Measurements from ENCODE around the gene CACNA1B. TPM values are rescaled to one million over a fixed set of nuclear protein-coding genes. Genes with fewer than 3 reads are reported as not detected.

CACNA1B gene
- total and polyA plus RNA-seq, 2 donors from 2014 or later = 0.03 TPM; not detected in 1

GRCh38 chr9:138060881-138061280 is 183.3 kb downstream of the CACNA1B start:
- H3K27ac ChIP-seq (ENCODE audit: low read depth in 2 of 2, low read length in 2 of 2) = no peak overlapping the region
- DNase-seq (peak in 1 of 5 donors; percentile 22), FAIRE-seq (no peak)
- H3K27me3 ChIP-seq (ENCODE audit: control insufficient read depth, insufficient read depth, low read length) = no peaks in the 10 kb centered on the region
- no peaks in the 10 kb centered on the region for H3K9me3 ChIP-seq (ENCODE audit: control insufficient read depth in 2 of 3, insufficient read depth in 1 of 3, low read length in 3 of 3)
- H3K36me3 ChIP-seq (ENCODE audit: control insufficient read depth in 2 of 3, insufficient read depth in 3 of 3, low read length in 3 of 3) = no peaks in the 10 kb centered on the region
- H3K4me3 ChIP-seq (ENCODE audit: low read length in 3 of 3) = no peak overlapping the region
- no peak for TF ChIP-seq CTCF (IDR thresholded peaks at IDR 0.05; ENCODE audit: borderline replicate concordance, extremely low read depth, insufficient read depth)
- H3K4me1 ChIP-seq (ENCODE audit: control insufficient read depth in 2 of 3, insufficient read depth in 2 of 3, low read depth in 1 of 3, low read length in 3 of 3) = no peaks in the 10 kb centered on the region
- intact Hi-C loops (cut with DNase I) = no loop called here
- no peak overlapping the region for H3K9ac ChIP-seq (ENCODE audit: low read length in 3 of 3)

GRCh38 chr9:138061631-138062030 is 184.0 kb downstream of the CACNA1B start:
- no peak for FAIRE-seq
- H3K27ac ChIP-seq (ENCODE audit: low read depth in 2 of 2, low read length in 2 of 2) = no peak overlapping the region
- H3K4me1 ChIP-seq (ENCODE audit: control insufficient read depth in 2 of 3, insufficient read depth in 2 of 3, low read depth in 1 of 3, low read length in 3 of 3) = no peaks in the 10 kb centered on the region
- peak in 1 of 5 donors; percentile 8 for DNase-seq
- TF ChIP-seq CTCF (IDR thresholded peaks at IDR 0.05; ENCODE audit: borderline replicate concordance, extremely low read depth, insufficient read depth) = no peak
- no peaks in the 10 kb centered on the region for H3K9me3 ChIP-seq (ENCODE audit: control insufficient read depth in 2 of 3, insufficient read depth in 1 of 3, low read length in 3 of 3)
- H3K27me3 ChIP-seq (ENCODE audit: control insufficient read depth, insufficient read depth, low read length) = no peaks in the 10 kb centered on the region
- H3K36me3 ChIP-seq (ENCODE audit: control insufficient read depth in 2 of 3, insufficient read depth in 3 of 3, low read length in 3 of 3) = no peaks in the 10 kb centered on the region
- intact Hi-C loops (cut with DNase I) = no loop called here
- H3K9ac ChIP-seq (ENCODE audit: low read length in 3 of 3) = no peak overlapping the region
- no peak overlapping the region for H3K4me3 ChIP-seq (ENCODE audit: low read length in 3 of 3)

- intact Hi-C loops (cut with DNase I) = no loop called here
- DNase-seq = peak in 1 of 5 donors; percentile 6
- no peak overlapping the region for H3K9ac ChIP-seq (ENCODE audit: low read length in 3 of 3)
These were observed 184.6 kb downstream of the CACNA1B start for GRCh38 chr9:138062196-138062595.

More at GRCh38 chr9:138062196-138062595, 184.6 kb downstream of the CACNA1B start:
- Histone ChIP-seq H3K4me3 (ENCODE audit: low read length in 3 of 3) (no peak overlapping the region), H3K36me3 (ENCODE audit: control insufficient read depth in 2 of 3, insufficient read depth in 3 of 3, low read length in 3 of 3) (no peaks in the 10 kb centered on the region), H3K27ac (ENCODE audit: low read depth in 2 of 2, low read length in 2 of 2) (no peak overlapping the region), H3K9me3 (ENCODE audit: control insufficient read depth in 2 of 3, insufficient read depth in 1 of 3, low read length in 3 of 3) (no peaks in the 10 kb centered on the region), H3K27me3 (ENCODE audit: control insufficient read depth, insufficient read depth, low read length) (no peaks in the 10 kb centered on the region), H3K4me1 (ENCODE audit: control insufficient read depth in 2 of 3, insufficient read depth in 2 of 3, low read depth in 1 of 3, low read length in 3 of 3) (no peaks in the 10 kb centered on the region)
- FAIRE-seq = no peak
- no peak for TF ChIP-seq CTCF (IDR thresholded peaks at IDR 0.05; ENCODE audit: borderline replicate concordance, extremely low read depth, insufficient read depth)

Measured in kidney (tissue), 14 donors.